HepG2 (cell line): ENCODE results near the gene CTU2. TPM values are rescaled to one million over a fixed set of nuclear protein-coding genes. Genes with fewer than 3 reads are reported as not detected.
A peak's percentile ranks its signal among the peaks of the same experiment; 100 is the strongest.

Source experiments
- ATF1 ChIP-seq: IDR thresholded peaks from 2 replicates; pipeline ENCODE4 v1.6.1; 2016; ENCODE audit warnings: mild to moderate bottlenecking, control low read depth
- TMF1 ChIP-seq: sonication (generic); formaldehyde crosslinking; IDR thresholded peaks from 2 replicates; pipeline ENCODE4 v1.8.1; 2022; ENCODE audit warnings: low read depth, missing genetic modification reagents
- ZNF318 ChIP-seq: sonication (generic); formaldehyde crosslinking; IDR thresholded peaks from 2 replicates; pipeline ENCODE4 v1.4.0; 2020; ENCODE audit warnings: mild to moderate bottlenecking, missing genetic modification reagents
- polyA plus RNA-seq, 8 experiments: library from polyadenylated mRNA; depleted of rRNA in 3 of 8; stranded (reverse) in 7 of 8; unstranded in 1 of 8; fragments of >200 nt; fragmentation: Illumina TruSeq in 4 of 8; extraction: Trizol in 4 of 8; gene quantifications; 2 replicates each; pipeline versions ENCODE4 v1.2.1 to v1.2.3, GENCODE V29; 2011 to 2016; ENCODE audit warnings: low read depth in 4 of 8, missing spikeins in 1 of 8, mixed read lengths in 1 of 8; ENCODE audit not compliant: insufficient read depth in 1 of 8
- total RNA-seq, 5 experiments: library from RNA; depleted of rRNA; stranded (reverse); fragments of >200 nt; fragmentation: Illumina TruSeq; extraction: Trizol; gene quantifications; 2 replicates each; pipeline ENCODE4 v1.2.3, GENCODE V29; 2016; ENCODE audit warnings: low read depth in 1 of 5

CTU2 gene
- total and polyA plus RNA-seq, 2 of the 13 experiments (the other 11 are each of a cell fraction or from before 2014, with no cell fraction given) = 13.3 to 21.9 TPM

- 0 out of 2 replicates have a peak, but pooled peaks have one; percentile 7 for TF ChIP-seq ZNF318 (CRISPR knock-in tag)
- no peak for TF ChIP-seq ATF1 (CRISPR knock-in tag)
- no peak for TF ChIP-seq TMF1
Measured at GRCh38 chr16:88705801-88706228, 488 bp upstream of the CTU2 start (continued).
